GM12873 (cell line): ENCODE measurements around the gene CUEDC1.

Experiments used
- CTCF ChIP-seq: IDR thresholded peaks from 2 replicates; pipeline ENCODE4 v1.5.1; 2012; ENCODE audit warnings: low read depth, mild to moderate bottlenecking, moderate library complexity, low read length, control low read depth; ENCODE audit not compliant: insufficient read depth; ENCODE audit errors: missing control alignments

Gene CUEDC1

GRCh38 chr17:57914273-57915142 is 40.7 kb downstream of the CUEDC1 start:
- TF ChIP-seq CTCF = no peak

GRCh38 chr17:57913575-57914272 is 41.5 kb downstream of the CUEDC1 start:
- TF ChIP-seq CTCF = no peak

- no peak for TF ChIP-seq CTCF
Observed at GRCh38 chr17:57911834-57912673, 43.2 kb downstream of the CUEDC1 start.

- TF ChIP-seq CTCF = no peak
Observed at GRCh38 chr17:57910462-57911420, 44.5 kb downstream of the CUEDC1 start.

- no peak for TF ChIP-seq CTCF
Observed at GRCh38 chr17:57909551-57909950, 45.7 kb downstream of the CUEDC1 start.

- TF ChIP-seq CTCF = no peak
Observed at GRCh38 chr17:57908278-57908677, 46.9 kb downstream of the CUEDC1 start.
